ENCODE results near the gene TAS2R8. TPM values are rescaled to one million over a fixed set of nuclear protein-coding genes. Genes with fewer than 3 reads are reported as not detected.

The TAS2R8 gene
- total and polyA plus RNA-seq, 2 of the 8 experiments (the other 6 are each of a cell fraction or from before 2014, with no cell fraction given): not detected

DNA sequence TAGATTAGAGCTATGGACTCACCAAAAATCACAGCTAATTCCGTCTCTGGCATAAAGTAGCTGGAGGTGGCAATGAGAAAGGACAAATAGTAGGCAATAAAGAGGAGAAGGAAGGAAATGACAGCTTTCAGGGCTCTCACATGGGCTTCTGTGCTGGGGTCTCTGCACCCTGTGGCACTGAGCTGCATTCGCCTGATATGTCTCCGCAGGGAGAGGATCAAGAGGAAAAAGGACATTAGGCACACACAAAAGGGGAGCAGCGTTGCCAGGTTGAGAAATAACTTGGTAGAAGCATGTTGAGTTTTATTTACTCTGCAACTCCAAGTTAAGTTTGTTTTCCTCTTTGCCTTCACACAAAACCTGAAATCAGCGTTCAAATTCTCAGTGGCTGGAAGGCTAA is 5.3 kb downstream of the TAS2R8 start (continued):
- TF ChIP-seq EZH2 (IDR thresholded peaks at IDR 0.05; ENCODE audit: low read depth, low read length, severe bottlenecking) (no peak), KDM5A (IDR thresholded peaks at IDR 0.05; ENCODE audit: low read length) (no peak)

All from H1 (cell line).